ENCODE measurements around the gene FLAD1.

GRCh38 chr1:155039308-155039669, 56.1 kb downstream of the FLAD1 start:
- TF ChIP-seq ATF3 (IDR thresholded peaks at IDR 0.05; ENCODE audit: insufficient read depth, low read depth, low read length) (no peak), CREB1 (IDR thresholded peaks at IDR 0.05) (no peak), CTCF (IDR thresholded peaks at IDR 0.05; ENCODE audit: control extremely low read depth in 1 of 3, insufficient read depth in 1 of 3, low read depth in 1 of 3, low read length in 3 of 3) (no peak), POLR2A (IDR thresholded peaks at IDR 0.05; ENCODE audit: control extremely low read depth in 1 of 2, low read depth in 2 of 2, low read length in 2 of 2) (no peak), TEAD4 (IDR thresholded peaks at IDR 0.05; ENCODE audit: low read depth, low read length) (no peak), YY1 (IDR thresholded peaks at IDR 0.05; ENCODE audit: low read depth, low read length) (no peak), CHD2 (IDR thresholded peaks at IDR 0.05; ENCODE audit: low read length) (no peak), CBX8 (IDR thresholded peaks at IDR 0.05; ENCODE audit: borderline replicate concordance, low read depth, low read length) (no peak), EP300 (IDR thresholded peaks at IDR 0.05; ENCODE audit: borderline replicate concordance in 1 of 2, low read depth in 2 of 2, low read length in 2 of 2) (no peak), SP2 (IDR thresholded peaks at IDR 0.05; ENCODE audit: low read length) (no peak), SIX5 (IDR thresholded peaks at IDR 0.05; ENCODE audit: low read depth, low read length) (no peak), POLR2AphosphoS5 (IDR thresholded peaks at IDR 0.05; ENCODE audit: low read depth, low read length) (no peak)

All from H1 (cell line).